WTC11 (cell line): Measurements from ENCODE around the gene PSTK. TPM values are rescaled to one million over a fixed set of nuclear protein-coding genes. Genes with fewer than 3 reads are reported as not detected.
A peak's percentile ranks its signal among the peaks of the same experiment; 100 is the strongest.

Experiments
- ARID4B ChIP-seq: sonication (generic); formaldehyde crosslinking; IDR thresholded peaks from 2 replicates; pipeline ENCODE4 v1.8.0; 2023; ENCODE audit warnings: missing genetic modification reagents, mild to moderate bottlenecking, borderline replicate concordance
- CREM ChIP-seq: sonication (generic); formaldehyde crosslinking; IDR thresholded peaks from 2 replicates; pipeline ENCODE4 v1.8.1; 2022; ENCODE audit warnings: mild to moderate bottlenecking, missing genetic modification reagents, moderate library complexity
- E2F4 ChIP-seq: sonication (generic); formaldehyde crosslinking; IDR thresholded peaks from 2 replicates; pipeline ENCODE4 v1.8.1; 2022; ENCODE audit warnings: low read depth, mild to moderate bottlenecking, moderate library complexity, missing genetic modification reagents, borderline replicate concordance
- GABPB1 ChIP-seq: sonication (generic); formaldehyde crosslinking; IDR thresholded peaks from 2 replicates; pipeline ENCODE4 v1.8.1; 2023; ENCODE audit warnings: mild to moderate bottlenecking, missing genetic modification reagents
- GTF2I ChIP-seq: fragments of 250-450 bp; sonication (Bioruptor Pico); conservative IDR thresholded peaks from 2 replicates; pipeline ENCODE4 v1.4.0; 2021; ENCODE audit warnings: mild to moderate bottlenecking
- PRRX2 ChIP-seq: fragments of 250-450 bp; sonication (Bioruptor Pico); IDR thresholded peaks from 2 replicates; pipeline ENCODE4 v1.8.0; 2021; ENCODE audit warnings: mild to moderate bottlenecking
- RELA ChIP-seq: sonication (generic); formaldehyde crosslinking; IDR thresholded peaks from 2 replicates; pipeline ENCODE4 v1.8.1; 2022; ENCODE audit warnings: missing genetic modification reagents, mild to moderate bottlenecking, borderline replicate concordance
- SMAD4 ChIP-seq: sonication (generic); formaldehyde crosslinking; IDR thresholded peaks from 2 replicates; pipeline ENCODE4 v1.8.0; 2022; ENCODE audit warnings: mild to moderate bottlenecking, missing genetic modification reagents
- TCF7 ChIP-seq: sonication (generic); formaldehyde crosslinking; IDR thresholded peaks from 2 replicates; pipeline ENCODE4 v1.8.0; 2022; ENCODE audit warnings: mild to moderate bottlenecking, low read depth, missing genetic modification reagents, moderate library complexity
- ZNF263 ChIP-seq: sonication (generic); formaldehyde crosslinking; IDR thresholded peaks from 2 replicates; pipeline ENCODE4 v1.8.1; 2022; ENCODE audit warnings: low read depth, mild to moderate bottlenecking, moderate library complexity, missing genetic modification reagents
- ZNF317 ChIP-seq: sonication (generic); formaldehyde crosslinking; IDR thresholded peaks from 2 replicates; pipeline ENCODE4 v1.8.1; 2023; ENCODE audit warnings: low read depth, mild to moderate bottlenecking, moderate library complexity, missing genetic modification reagents, borderline replicate concordance
- ZNF396 ChIP-seq: fragments of 250-450 bp; sonication (Bioruptor Pico); IDR thresholded peaks from 2 replicates; pipeline ENCODE4 v1.8.0; 2021; ENCODE audit warnings: mild to moderate bottlenecking, moderate library complexity, borderline replicate concordance
- ZNF532 ChIP-seq: fragments of 250-450 bp; sonication (Bioruptor Pico); IDR thresholded peaks from 2 replicates; pipeline ENCODE4 v1.9.0; 2021; ENCODE audit warnings: mild to moderate bottlenecking, borderline replicate concordance
- total RNA-seq: library from RNA; stranded (reverse); gene quantifications from 3 replicates; pipeline ENCODE4 v1.2.3, GENCODE V29; 2021
- TF ChIP-seq, protein P1 (sequence below): fragments of 250-450 bp; sonication (Bioruptor Pico); IDR thresholded peaks from 2 replicates; pipeline ENCODE4 v1.9.0; 2021; ENCODE audit warnings: moderate library complexity, mild to moderate bottlenecking, inconsistent platforms, borderline replicate concordance

PSTK gene
- total RNA-seq, 1 experiment from 2014 or later, result 4.0 TPM

GRCh38 chr10:122980209-122981065 is at the start of gene PSTK (continued):
- TF ChIP-seq ZNF317 (CRISPR knock-in tag), result no peak
- TF ChIP-seq PRRX2 (CRISPR knock-in tag), result peak; percentile 35; the same call in 1 of the 2 replicates
- peak; percentile 77; the same call in 1 of the 2 replicates for TF ChIP-seq RELA (CRISPR knock-in tag)
- TF ChIP-seq GTF2I (CRISPR knock-in tag), result no peak
- TF ChIP-seq E2F4, result no peak
- peak; percentile 59; the same call in 1 of the 2 replicates for TF ChIP-seq GABPB1 (CRISPR knock-in tag)
- no peak for TF ChIP-seq SMAD4 (CRISPR knock-in tag)
- TF ChIP-seq ZNF396, result no peak
- TF ChIP-seq, protein P1, sequence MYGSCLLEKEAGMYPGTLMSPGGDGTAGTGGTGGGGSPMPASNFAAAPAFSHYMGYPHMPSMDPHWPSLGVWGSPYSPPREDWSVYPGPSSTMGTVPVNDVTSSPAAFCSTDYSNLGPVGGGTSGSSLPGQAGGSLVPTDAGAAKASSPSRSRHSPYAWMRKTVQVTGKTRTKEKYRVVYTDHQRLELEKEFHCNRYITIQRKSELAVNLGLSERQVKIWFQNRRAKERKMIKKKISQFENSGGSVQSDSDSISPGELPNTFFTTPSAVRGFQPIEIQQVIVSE (CRISPR knock-in tag), result no peak
- peak; percentile 97 for TF ChIP-seq CREM (CRISPR knock-in tag)
- peak; percentile 80; the same call in 1 of the 2 replicates for TF ChIP-seq ARID4B
- peak; percentile 14; the same call in 1 of the 2 replicates for TF ChIP-seq ZNF532 (CRISPR knock-in tag)
- no peak for TF ChIP-seq TCF7 (CRISPR knock-in tag)
- no peak for TF ChIP-seq ZNF263
